PFSK-1 (cell line): Measurements from ENCODE around the gene SEC61G.

Experiments
- FOXP2 ChIP-seq: optimal IDR thresholded peaks from 2 replicates; pipeline ENCODE3; 2011; ENCODE audit warnings: borderline replicate concordance, control low read depth, inconsistent platforms; ENCODE audit not compliant: insufficient read depth; ENCODE audit errors: extremely low read length, extremely low read depth
- POLR2AphosphoS5 ChIP-seq: IDR thresholded peaks from 2 replicates; pipeline ENCODE4 v1.6.1; 2012; ENCODE audit warnings: low read depth, mild to moderate bottlenecking, control low read depth, low read length, moderate library complexity
- REST ChIP-seq, 2 experiments: IDR thresholded peaks; 2 replicates each; pipeline versions ENCODE4 v1.6.1 to v1.8.0; 2011 to 2012; ENCODE audit warnings: low read depth in 2 of 2, low read length in 2 of 2, control low read depth in 1 of 2, inconsistent platforms in 1 of 2, mild to moderate bottlenecking in 1 of 2, moderate library complexity in 1 of 2; ENCODE audit not compliant: insufficient read depth in 1 of 2
- SIN3A ChIP-seq: IDR thresholded peaks from 2 replicates; pipeline ENCODE4 v1.6.1; 2012; ENCODE audit warnings: mild to moderate bottlenecking, low read length, moderate library complexity, borderline replicate concordance; ENCODE audit not compliant: insufficient read depth
- TAF1 ChIP-seq: IDR thresholded peaks from 2 replicates; pipeline ENCODE4 v1.6.1; 2012; ENCODE audit warnings: low read length, control low read depth, borderline replicate concordance; ENCODE audit not compliant: insufficient read depth

The SEC61G gene

GRCh38 chr7:54773472-54774399 is 14.7 kb upstream of the SEC61G start:
- TF ChIP-seq TAF1: no peak
- TF ChIP-seq FOXP2: no peak
- TF ChIP-seq POLR2AphosphoS5: no peak
- no peak for TF ChIP-seq REST (IDR thresholded peaks at IDR 0.05; ENCODE audit: insufficient read depth in 1 of 2, low read depth in 2 of 2, low read length in 2 of 2)
- no peak for TF ChIP-seq SIN3A

GRCh38 chr7:54769203-54769602 is 10.2 kb upstream of the SEC61G start:
- TF ChIP-seq TAF1: no peak
- TF ChIP-seq POLR2AphosphoS5: no peak
- TF ChIP-seq REST (IDR thresholded peaks at IDR 0.05; ENCODE audit: insufficient read depth in 1 of 2, low read depth in 2 of 2, low read length in 2 of 2): no peak
- TF ChIP-seq SIN3A: no peak

- TF ChIP-seq POLR2AphosphoS5: no peak
- no peak for TF ChIP-seq REST (IDR thresholded peaks at IDR 0.05; ENCODE audit: insufficient read depth in 1 of 2, low read depth in 2 of 2, low read length in 2 of 2)
Observed at GRCh38 chr7:54764861-54765260, 5.8 kb upstream of the SEC61G start.

- no peak for TF ChIP-seq TAF1
- TF ChIP-seq SIN3A: no peak
- TF ChIP-seq POLR2AphosphoS5: no peak
- no peak for TF ChIP-seq REST (IDR thresholded peaks at IDR 0.05; ENCODE audit: insufficient read depth in 1 of 2, low read depth in 2 of 2, low read length in 2 of 2)
- TF ChIP-seq FOXP2: no peak
Observed at GRCh38 chr7:54757711-54758110, 1.3 kb downstream of the SEC61G start.

GRCh38 chr7:54749200-54749599 is 9.8 kb downstream of the SEC61G start:
- no peak for TF ChIP-seq SIN3A
- no peak for TF ChIP-seq REST (IDR thresholded peaks at IDR 0.05; ENCODE audit: insufficient read depth in 1 of 2, low read depth in 2 of 2, low read length in 2 of 2)
- no peak for TF ChIP-seq FOXP2
- no peak for TF ChIP-seq TAF1
- no peak for TF ChIP-seq POLR2AphosphoS5
